ENCODE measurements around the gene AGMAT. TPM values are rescaled to one million over a fixed set of nuclear protein-coding genes. Genes with fewer than 3 reads are reported as not detected.

Gene AGMAT
- total and polyA plus RNA-seq, 2 of the 13 experiments (the other 11 are each of a cell fraction or from before 2014, with no cell fraction given) = 59.1 to 174 TPM

DNA sequence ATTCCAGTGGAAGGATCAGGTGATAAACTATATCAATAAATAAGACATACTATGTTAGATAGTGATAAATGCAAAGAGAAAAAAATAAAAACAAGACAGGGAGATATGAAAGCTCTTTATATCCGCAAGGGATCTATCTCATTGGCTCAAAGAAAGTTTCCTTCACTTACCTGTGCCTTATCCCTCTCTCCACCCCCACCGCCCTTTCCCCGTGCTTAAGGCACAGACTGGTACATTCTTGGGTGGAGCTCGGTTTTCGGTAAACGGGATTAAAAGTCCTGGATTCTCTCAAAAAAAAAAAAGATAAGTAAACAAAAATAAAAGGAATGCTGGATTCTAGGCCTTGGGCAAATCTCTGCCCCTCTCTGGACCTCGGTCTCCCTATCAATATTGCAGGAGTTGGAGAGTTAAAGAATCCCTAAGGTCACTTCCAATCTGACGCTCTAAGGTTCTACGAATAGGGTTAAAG is 58.8 kb downstream of the AGMAT start:
- Histone ChIP-seq H3K4me2 (ENCODE audit: low read depth, low read length) (peak overlapping the region; percentile 96), H3K9me3 (ENCODE audit: low read length) (no peaks in the 10 kb centered on the region), H3K36me3 (replicated peaks in 1 of 2; ENCODE audit: control insufficient read depth in 1 of 2, insufficient read depth in 2 of 2, low read length in 2 of 2) (0 out of 5 replicates have a peak, but pooled peaks cover 0 to 3% of the 10 kb centered on the region in 2 experiments), H3K9ac (ENCODE audit: insufficient read depth, low read depth, low read length) (peak overlapping the region; percentile 66), H4K20me1 (ENCODE audit: insufficient read depth, low read length) (peaks cover 4% of the 10 kb centered on the region; the same call in 1 of the 2 replicates), H3K27me3 (ENCODE audit: control insufficient read depth in 1 of 2, insufficient read depth in 2 of 2, low read length in 2 of 2) (no peaks in the 10 kb centered on the region; a peak in 1 of 5 replicates), H3K27ac (ENCODE audit: extremely low read length, insufficient read depth, low read length) (peak overlapping the region; percentile 40), H3K79me2 (ENCODE audit: insufficient read depth, low read length) (peaks cover 21% of the 10 kb centered on the region), H3K4me3 (replicated peaks in 1 of 3; ENCODE audit: insufficient read depth in 1 of 3, low read depth in 2 of 3, low read length in 3 of 3) (peak overlapping the region; percentile 69 to 83 (median 74)), H2AFZ (ENCODE audit: low read length) (peak overlapping the region; percentile 44), H3K4me1 (ENCODE audit: insufficient read depth, low read length) (peaks cover 36% of the 10 kb centered on the region)
- ATAC-seq (no peak), DNase-seq (ENCODE audit: low spot score) (no peak), FAIRE-seq (no peak)
- ChIA-PET CTCF (ENCODE audit: low intra/inter-chr PET ratio, low total read pairs) (no interaction called here), POLR2A (interaction anchor here (1.0 to 2.2 kb wide), 8 partner anchors 29 to 345 kb away, joined by 3 to 10 read pairs (median 4); partner anchors contain the start of gene AGMAT)
- WGBS (ENCODE audit: low lambda C conversion rate) = 1% methylated on average over 9 of the region's 9 CpGs
- TF ChIP-seq POGZ (CRISPR knock-in tag; IDR thresholded peaks at IDR 0.05) = no peak
- TF ChIP-seq ZNF180 (CRISPR knock-in tag; IDR thresholded peaks at IDR 0.05; ENCODE audit: borderline replicate concordance, low read depth) = no peak
- TF ChIP-seq, protein P1, sequence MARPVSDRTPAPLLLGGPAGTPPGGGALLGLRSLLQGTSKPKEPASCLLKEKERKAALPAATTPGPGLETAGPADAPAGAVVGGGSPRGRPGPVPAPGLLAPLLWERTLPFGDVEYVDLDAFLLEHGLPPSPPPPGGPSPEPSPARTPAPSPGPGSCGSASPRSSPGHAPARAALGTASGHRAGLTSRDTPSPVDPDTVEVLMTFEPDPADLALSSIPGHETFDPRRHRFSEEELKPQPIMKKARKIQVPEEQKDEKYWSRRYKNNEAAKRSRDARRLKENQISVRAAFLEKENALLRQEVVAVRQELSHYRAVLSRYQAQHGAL (CRISPR knock-in tag; IDR thresholded peaks at IDR 0.05; ENCODE audit: not compliant biosample characterization) = no peak
- TF ChIP-seq, protein P2, sequence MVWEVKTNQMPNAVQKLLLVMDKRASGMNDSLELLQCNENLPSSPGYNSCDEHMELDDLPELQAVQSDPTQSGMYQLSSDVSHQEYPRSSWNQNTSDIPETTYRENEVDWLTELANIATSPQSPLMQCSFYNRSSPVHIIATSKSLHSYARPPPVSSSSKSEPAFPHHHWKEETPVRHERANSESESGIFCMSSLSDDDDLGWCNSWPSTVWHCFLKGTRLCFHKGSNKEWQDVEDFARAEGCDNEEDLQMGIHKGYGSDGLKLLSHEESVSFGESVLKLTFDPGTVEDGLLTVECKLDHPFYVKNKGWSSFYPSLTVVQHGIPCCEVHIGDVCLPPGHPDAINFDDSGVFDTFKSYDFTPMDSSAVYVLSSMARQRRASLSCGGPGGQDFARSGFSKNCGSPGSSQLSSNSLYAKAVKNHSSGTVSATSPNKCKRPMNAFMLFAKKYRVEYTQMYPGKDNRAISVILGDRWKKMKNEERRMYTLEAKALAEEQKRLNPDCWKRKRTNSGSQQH (CRISPR knock-in tag; IDR thresholded peaks at IDR 0.05; ENCODE audit: low read depth) = no peak
- TF ChIP-seq ZNF430 (CRISPR knock-in tag; IDR thresholded peaks at IDR 0.05) = no peak
- TF ChIP-seq, protein P3, sequence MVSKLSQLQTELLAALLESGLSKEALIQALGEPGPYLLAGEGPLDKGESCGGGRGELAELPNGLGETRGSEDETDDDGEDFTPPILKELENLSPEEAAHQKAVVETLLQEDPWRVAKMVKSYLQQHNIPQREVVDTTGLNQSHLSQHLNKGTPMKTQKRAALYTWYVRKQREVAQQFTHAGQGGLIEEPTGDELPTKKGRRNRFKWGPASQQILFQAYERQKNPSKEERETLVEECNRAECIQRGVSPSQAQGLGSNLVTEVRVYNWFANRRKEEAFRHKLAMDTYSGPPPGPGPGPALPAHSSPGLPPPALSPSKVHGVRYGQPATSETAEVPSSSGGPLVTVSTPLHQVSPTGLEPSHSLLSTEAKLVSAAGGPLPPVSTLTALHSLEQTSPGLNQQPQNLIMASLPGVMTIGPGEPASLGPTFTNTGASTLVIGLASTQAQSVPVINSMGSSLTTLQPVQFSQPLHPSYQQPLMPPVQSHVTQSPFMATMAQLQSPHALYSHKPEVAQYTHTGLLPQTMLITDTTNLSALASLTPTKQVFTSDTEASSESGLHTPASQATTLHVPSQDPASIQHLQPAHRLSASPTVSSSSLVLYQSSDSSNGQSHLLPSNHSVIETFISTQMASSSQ (IDR thresholded peaks at IDR 0.05; ENCODE audit: low read depth) = no peak
- TF ChIP-seq, protein P3 (CRISPR knock-in tag; IDR thresholded peaks at IDR 0.05; ENCODE audit: borderline replicate concordance) = no peak
- no peak for TF ChIP-seq ZNF782 (CRISPR knock-in tag; IDR thresholded peaks at IDR 0.05; ENCODE audit: borderline replicate concordance)
- TF ChIP-seq ZNF720 (CRISPR knock-in tag; IDR thresholded peaks at IDR 0.05) = no peak
- no peak for TF ChIP-seq MXI1 (IDR thresholded peaks at IDR 0.05; ENCODE audit: borderline replicate concordance, low read depth, low read length)
- TF ChIP-seq, protein P4, sequence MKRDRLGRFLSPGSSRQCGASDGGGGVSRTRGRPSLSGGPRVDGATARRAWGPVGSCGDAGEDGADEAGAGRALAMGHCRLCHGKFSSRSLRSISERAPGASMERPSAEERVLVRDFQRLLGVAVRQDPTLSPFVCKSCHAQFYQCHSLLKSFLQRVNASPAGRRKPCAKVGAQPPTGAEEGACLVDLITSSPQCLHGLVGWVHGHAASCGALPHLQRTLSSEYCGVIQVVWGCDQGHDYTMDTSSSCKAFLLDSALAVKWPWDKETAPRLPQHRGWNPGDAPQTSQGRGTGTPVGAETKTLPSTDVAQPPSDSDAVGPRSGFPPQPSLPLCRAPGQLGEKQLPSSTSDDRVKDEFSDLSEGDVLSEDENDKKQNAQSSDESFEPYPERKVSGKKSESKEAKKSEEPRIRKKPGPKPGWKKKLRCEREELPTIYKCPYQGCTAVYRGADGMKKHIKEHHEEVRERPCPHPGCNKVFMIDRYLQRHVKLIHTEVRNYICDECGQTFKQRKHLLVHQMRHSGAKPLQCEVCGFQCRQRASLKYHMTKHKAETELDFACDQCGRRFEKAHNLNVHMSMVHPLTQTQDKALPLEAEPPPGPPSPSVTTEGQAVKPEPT (CRISPR knock-in tag; IDR thresholded peaks at IDR 0.05; ENCODE audit: low read depth) = no peak
- BruUV-seq (replicated peaks) = no TSS peak
- in situ Hi-C loops (cut with HindIII; ENCODE audit: extremely low pct_ligation_motif_present, low pct_unique_long_range_greater_than_20kb) = no loop called here
- intact Hi-C loops (cut with micrococcal nuclease; ENCODE audit: unreplicated experiment) = loop anchor here (10.0 kb wide), 1 partner anchor 79 kb away; no protein-coding TSS in a partner anchor
